GM23248 (cell line): ENCODE data around the gene MYPN.

Source experiments
- EZH2 ChIP-seq: fragments of 200-600 bp; sonication (generic); IDR thresholded peaks from 2 replicates; pipeline ENCODE4 v1.6.1; 2018; ENCODE audit warnings: antibody characterized with exemption, mild to moderate bottlenecking; ENCODE audit not compliant: insufficient read depth, poor library complexity, severe bottlenecking
- EZH2phosphoT487 ChIP-seq: fragments of 200-600 bp; sonication (generic); IDR thresholded peaks from 2 replicates; pipeline ENCODE4 v1.6.1; 2018; ENCODE audit warnings: antibody characterized with exemption, moderate library complexity, mild to moderate bottlenecking, low read depth; ENCODE audit not compliant: insufficient read depth

DNA sequence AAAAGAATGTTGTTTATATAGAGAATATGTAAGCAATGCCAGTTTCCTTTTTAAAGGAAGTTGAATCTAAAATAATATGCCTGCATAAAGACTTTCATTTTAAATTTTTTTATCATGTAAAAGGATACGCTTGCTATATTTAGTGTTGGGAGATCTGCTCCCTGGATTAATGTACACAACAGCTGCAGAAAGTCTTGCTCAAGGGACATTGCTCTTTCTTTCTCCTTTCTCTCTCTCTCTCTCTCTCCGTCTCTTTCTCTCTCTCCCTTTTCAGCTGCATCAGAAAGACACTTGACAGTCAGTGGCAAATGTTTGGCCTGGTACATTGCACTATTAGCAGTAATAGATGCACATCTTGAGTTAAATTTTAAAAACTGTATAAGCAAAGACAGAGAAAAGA is 739 bp downstream of the MYPN start:
- TF ChIP-seq EZH2phosphoT487 (no peak), EZH2 (no peak)
